ENCODE results near the gene MATN4.

DNA sequence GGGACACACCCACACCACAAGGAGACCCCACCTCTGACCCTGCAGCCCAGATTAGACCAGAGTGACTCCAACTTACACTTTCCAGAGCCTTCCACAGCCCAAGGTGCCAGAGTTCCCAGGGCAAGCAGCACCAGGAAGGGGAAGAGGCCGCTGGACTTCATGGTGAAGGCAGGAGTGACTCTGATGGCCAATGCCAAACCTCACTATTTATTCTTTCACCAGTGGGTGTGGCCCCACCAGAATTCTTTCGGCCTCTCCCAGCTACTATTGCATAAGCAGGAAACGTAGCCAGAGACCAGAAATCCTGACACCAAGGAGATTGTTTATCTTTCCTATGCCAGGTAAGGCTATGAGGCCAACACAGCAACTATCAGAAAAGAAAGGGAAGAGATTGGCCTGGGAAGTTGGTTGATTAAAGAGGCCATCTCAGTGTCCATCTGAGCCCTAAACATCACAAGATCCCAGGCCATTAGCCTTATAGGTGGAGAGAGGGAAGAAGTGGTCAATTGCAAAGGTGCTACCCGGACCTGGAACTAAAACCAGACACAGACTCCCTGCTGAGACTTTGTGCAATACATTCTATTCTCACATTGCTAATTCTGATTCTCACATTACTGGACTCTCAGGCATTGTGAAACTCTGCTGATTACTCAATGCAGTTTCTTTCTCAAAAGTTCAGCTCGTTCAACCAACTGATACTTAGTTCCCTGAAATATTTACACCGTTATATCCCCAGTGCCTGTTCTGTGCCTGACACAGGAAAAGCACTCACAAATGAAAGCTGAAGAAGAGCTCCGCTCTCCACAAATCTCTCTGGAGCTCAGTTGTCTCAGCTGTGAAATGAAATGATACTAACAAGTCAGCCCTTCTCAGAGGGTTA, 53.5 kb downstream of the MATN4 start, which contains the start of gene SLPI:
- TF ChIP-seq, protein P1, sequence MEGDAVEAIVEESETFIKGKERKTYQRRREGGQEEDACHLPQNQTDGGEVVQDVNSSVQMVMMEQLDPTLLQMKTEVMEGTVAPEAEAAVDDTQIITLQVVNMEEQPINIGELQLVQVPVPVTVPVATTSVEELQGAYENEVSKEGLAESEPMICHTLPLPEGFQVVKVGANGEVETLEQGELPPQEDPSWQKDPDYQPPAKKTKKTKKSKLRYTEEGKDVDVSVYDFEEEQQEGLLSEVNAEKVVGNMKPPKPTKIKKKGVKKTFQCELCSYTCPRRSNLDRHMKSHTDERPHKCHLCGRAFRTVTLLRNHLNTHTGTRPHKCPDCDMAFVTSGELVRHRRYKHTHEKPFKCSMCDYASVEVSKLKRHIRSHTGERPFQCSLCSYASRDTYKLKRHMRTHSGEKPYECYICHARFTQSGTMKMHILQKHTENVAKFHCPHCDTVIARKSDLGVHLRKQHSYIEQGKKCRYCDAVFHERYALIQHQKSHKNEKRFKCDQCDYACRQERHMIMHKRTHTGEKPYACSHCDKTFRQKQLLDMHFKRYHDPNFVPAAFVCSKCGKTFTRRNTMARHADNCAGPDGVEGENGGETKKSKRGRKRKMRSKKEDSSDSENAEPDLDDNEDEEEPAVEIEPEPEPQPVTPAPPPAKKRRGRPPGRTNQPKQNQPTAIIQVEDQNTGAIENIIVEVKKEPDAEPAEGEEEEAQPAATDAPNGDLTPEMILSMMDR (conservative IDR thresholded peaks at IDR 0.05): no peak
- TF ChIP-seq EZH2 (IDR thresholded peaks at IDR 0.05; ENCODE audit: low read depth): no peak
